ENCODE data around the gene LILRA2. TPM values are rescaled to one million over a fixed set of nuclear protein-coding genes. Genes with fewer than 3 reads are reported as not detected.
"Not testable (repeated sequence)": the region's sequence is repeated elsewhere in the genome, so short reads cannot be mapped to it uniquely, and the experiment has no call there.

LILRA2 gene
- total and polyA plus RNA-seq, 5 donors from 2014 or later: 0.18 to 0.64 TPM; not detected in 3

GRCh38 chr19:54571715-54572615, 1.6 kb upstream of the LILRA2 start:
- H3K36me3 ChIP-seq (ENCODE audit: control insufficient read depth, insufficient read depth, low read length); ATAC-seq (ENCODE audit: low read depth in 2 of 2); H3K4me1 Mint-ChIP-seq; H3K27me3 ChIP-seq (ENCODE audit: control insufficient read depth, insufficient read depth, low read length); H3K9me3 ChIP-seq (ENCODE audit: control insufficient read depth in 2 of 2, low read length in 2 of 2); H3K36me3 Mint-ChIP-seq; H3K4me1 ChIP-seq (ENCODE audit: control insufficient read depth, insufficient read depth, low read length, poor library complexity, severe bottlenecking); H3K4me3 ChIP-seq (ENCODE audit: low read depth, low read length); H3K9me3 Mint-ChIP-seq; H3K27ac Mint-ChIP-seq; DNase-seq; H3K4me3 Mint-ChIP-seq; H3K27ac ChIP-seq (ENCODE audit: insufficient read depth, low read length, poor library complexity, severe bottlenecking): not testable (repeated sequence)
- H3K27me3 Mint-ChIP-seq: peaks cover 15% of the 10 kb centered on the region

GRCh38 chr19:54572696-54573311, 786 bp upstream of the LILRA2 start:
- no peak for DNase-seq
- H3K4me3 ChIP-seq (ENCODE audit: low read depth, low read length): no peak overlapping the region
- peaks cover 0 to 4% (median 0%) of the 10 kb centered on the region in 4 donors for H3K4me1 Mint-ChIP-seq

GRCh38 chr19:54574051-54574450, 461 bp downstream of the LILRA2 start:
- H3K36me3 Mint-ChIP-seq: no peaks in the 10 kb centered on the region
- H3K27me3 Mint-ChIP-seq: peaks cover 12% of the 10 kb centered on the region
- no peaks in the 10 kb centered on the region for H3K4me1 ChIP-seq (ENCODE audit: control insufficient read depth, insufficient read depth, low read length, poor library complexity, severe bottlenecking)
- H3K4me3 ChIP-seq (ENCODE audit: low read depth, low read length): no peak overlapping the region
- no peaks in the 10 kb centered on the region for H3K27me3 ChIP-seq (ENCODE audit: control insufficient read depth, insufficient read depth, low read length)
- no peaks in the 10 kb centered on the region for H3K36me3 ChIP-seq (ENCODE audit: control insufficient read depth, insufficient read depth, low read length)
- no peak overlapping the region for H3K27ac ChIP-seq (ENCODE audit: insufficient read depth, low read length, poor library complexity, severe bottlenecking)
- ATAC-seq (ENCODE audit: low read depth in 2 of 2) (no peak), DNase-seq (no peak)
- H3K27ac Mint-ChIP-seq: no peak overlapping the region
- peaks cover 0 to 2% of the 10 kb centered on the region in 2 experiments for H3K9me3 ChIP-seq (ENCODE audit: control insufficient read depth in 2 of 2, low read length in 2 of 2)
- H3K9me3 Mint-ChIP-seq: peaks cover 0 to 5% (median 0%) of the 10 kb centered on the region in 7 donors
- H3K4me1 Mint-ChIP-seq: no peaks in the 10 kb centered on the region
- H3K4me3 Mint-ChIP-seq: no peak overlapping the region

More at GRCh38 chr19:54572696-54573311, 786 bp upstream of the LILRA2 start:
- H3K9me3 ChIP-seq (ENCODE audit: control insufficient read depth in 2 of 2, low read length in 2 of 2): no peaks in the 10 kb centered on the region
- peaks cover 0 to 4% (median 0%) of the 10 kb centered on the region in 7 donors for H3K9me3 Mint-ChIP-seq
- H3K27ac ChIP-seq (ENCODE audit: insufficient read depth, low read length, poor library complexity, severe bottlenecking): no peak overlapping the region
- H3K36me3 ChIP-seq (ENCODE audit: control insufficient read depth, insufficient read depth, low read length): no peaks in the 10 kb centered on the region
- no peaks in the 10 kb centered on the region for H3K36me3 Mint-ChIP-seq
- H3K4me1 ChIP-seq (ENCODE audit: control insufficient read depth, insufficient read depth, low read length, poor library complexity, severe bottlenecking): no peaks in the 10 kb centered on the region
- H3K4me3 Mint-ChIP-seq: no peak overlapping the region
- no peak for ATAC-seq (ENCODE audit: low read depth in 2 of 2)
- peaks cover 12% of the 10 kb centered on the region for H3K27me3 Mint-ChIP-seq
- H3K27ac Mint-ChIP-seq: peak overlapping the region in 1 of 3 donors; percentile 18
- no peaks in the 10 kb centered on the region for H3K27me3 ChIP-seq (ENCODE audit: control insufficient read depth, insufficient read depth, low read length)

GRCh38 chr19:54574527-54575056, 1.0 kb downstream of the LILRA2 start:
- peaks cover 0 to 2% of the 10 kb centered on the region in 2 experiments for H3K9me3 ChIP-seq (ENCODE audit: control insufficient read depth in 2 of 2, low read length in 2 of 2)
- Mint-ChIP-seq H3K4me1 (no peaks in the 10 kb centered on the region), H3K4me3 (no peak overlapping the region), H3K36me3 (no peaks in the 10 kb centered on the region), H3K27ac (no peak overlapping the region), H3K27me3 (peaks cover 8% of the 10 kb centered on the region), H3K9me3 (peaks cover 0 to 8% (median 0%) of the 10 kb centered on the region in 7 donors)
- DNase-seq (no peak), ATAC-seq (ENCODE audit: low read depth in 2 of 2) (peak in 1 of 2 donors; percentile 22)
- no peak overlapping the region for H3K4me3 ChIP-seq (ENCODE audit: low read depth, low read length)
- H3K36me3 ChIP-seq (ENCODE audit: control insufficient read depth, insufficient read depth, low read length): no peaks in the 10 kb centered on the region
- H3K27ac ChIP-seq (ENCODE audit: insufficient read depth, low read length, poor library complexity, severe bottlenecking): no peak overlapping the region
- no peaks in the 10 kb centered on the region for H3K4me1 ChIP-seq (ENCODE audit: control insufficient read depth, insufficient read depth, low read length, poor library complexity, severe bottlenecking)
- no peaks in the 10 kb centered on the region for H3K27me3 ChIP-seq (ENCODE audit: control insufficient read depth, insufficient read depth, low read length)

GRCh38 chr19:54575205-54575604, 1.6 kb downstream of the LILRA2 start:
- not testable (repeated sequence) for H3K4me1 ChIP-seq (ENCODE audit: control insufficient read depth, insufficient read depth, low read length, poor library complexity, severe bottlenecking); ATAC-seq (ENCODE audit: low read depth in 2 of 2); H3K36me3 ChIP-seq (ENCODE audit: control insufficient read depth, insufficient read depth, low read length); H3K27me3 ChIP-seq (ENCODE audit: control insufficient read depth, insufficient read depth, low read length); H3K27ac ChIP-seq (ENCODE audit: insufficient read depth, low read length, poor library complexity, severe bottlenecking); DNase-seq; H3K4me3 ChIP-seq (ENCODE audit: low read depth, low read length); H3K27me3 Mint-ChIP-seq; H3K4me1 Mint-ChIP-seq; H3K4me3 Mint-ChIP-seq; H3K9me3 ChIP-seq (ENCODE audit: control insufficient read depth in 2 of 2, low read length in 2 of 2); H3K27ac Mint-ChIP-seq; H3K9me3 Mint-ChIP-seq; H3K36me3 Mint-ChIP-seq

GRCh38 chr19:54576411-54576976, 2.9 kb downstream of the LILRA2 start:
- Mint-ChIP-seq H3K4me1 (no peaks in the 10 kb centered on the region), H3K4me3 (no peak overlapping the region), H3K27ac (no peak overlapping the region), H3K36me3 (no peaks in the 10 kb centered on the region), H3K27me3 (peaks cover 4% of the 10 kb centered on the region), H3K9me3 (peaks cover 0 to 8% (median 0%) of the 10 kb centered on the region in 7 donors)
- ATAC-seq (ENCODE audit: low read depth in 2 of 2) (no peak), DNase-seq (no peak)
- H3K36me3 ChIP-seq (ENCODE audit: control insufficient read depth, insufficient read depth, low read length): no peaks in the 10 kb centered on the region
- H3K4me1 ChIP-seq (ENCODE audit: control insufficient read depth, insufficient read depth, low read length, poor library complexity, severe bottlenecking): no peaks in the 10 kb centered on the region
- no peaks in the 10 kb centered on the region for H3K27me3 ChIP-seq (ENCODE audit: control insufficient read depth, insufficient read depth, low read length)
- peaks cover 0 to 2% of the 10 kb centered on the region in 2 experiments for H3K9me3 ChIP-seq (ENCODE audit: control insufficient read depth in 2 of 2, low read length in 2 of 2)
- H3K4me3 ChIP-seq (ENCODE audit: low read depth, low read length): no peak overlapping the region
- H3K27ac ChIP-seq (ENCODE audit: insufficient read depth, low read length, poor library complexity, severe bottlenecking): no peak overlapping the region

GRCh38 chr19:54577334-54577733, 3.7 kb downstream of the LILRA2 start:
- Mint-ChIP-seq H3K27me3 (peaks cover 4% of the 10 kb centered on the region), H3K4me3 (no peak overlapping the region), H3K4me1 (no peaks in the 10 kb centered on the region), H3K9me3 (peaks cover 0 to 11% (median 1%) of the 10 kb centered on the region in 7 donors), H3K27ac (no peak overlapping the region), H3K36me3 (peaks cover under 1% of the 10 kb centered on the region)
- Histone ChIP-seq H3K9me3 (ENCODE audit: control insufficient read depth in 2 of 2, low read length in 2 of 2) (peaks cover 0 to 2% of the 10 kb centered on the region in 2 experiments), H3K4me3 (ENCODE audit: low read depth, low read length) (no peak overlapping the region), H3K36me3 (ENCODE audit: control insufficient read depth, insufficient read depth, low read length) (no peaks in the 10 kb centered on the region), H3K27me3 (ENCODE audit: control insufficient read depth, insufficient read depth, low read length) (no peaks in the 10 kb centered on the region), H3K27ac (ENCODE audit: insufficient read depth, low read length, poor library complexity, severe bottlenecking) (no peak overlapping the region), H3K4me1 (ENCODE audit: control insufficient read depth, insufficient read depth, low read length, poor library complexity, severe bottlenecking) (no peaks in the 10 kb centered on the region)
- no peak for ATAC-seq (ENCODE audit: low read depth in 2 of 2)
- no peak for DNase-seq
